Endodermal cell (in vitro differentiated cells): ENCODE measurements around the gene MYL4. TPM values are rescaled to one million over a fixed set of nuclear protein-coding genes. Genes with fewer than 3 reads are reported as not detected.

Experiments
- DNase-seq: peaks from one replicate; pipeline ENCODE4 v3.0.0-alpha.2; 2017
- H3K27ac ChIP-seq: 2 replicates; pipeline ENCODE4 v1.5.1; 2013; ENCODE audit warnings: mild to moderate bottlenecking, low read depth, low read length, moderate library complexity
- H3K27me3 ChIP-seq: 2 replicates; pipeline ENCODE4 v1.6.1; 2013; ENCODE audit warnings: mild to moderate bottlenecking, low read length, moderate library complexity; ENCODE audit not compliant: insufficient read depth, control insufficient read depth, poor library complexity, severe bottlenecking
- H3K36me3 ChIP-seq: 2 replicates; pipeline ENCODE4 v1.7.0; 2013; ENCODE audit warnings: mild to moderate bottlenecking, low read length, moderate library complexity; ENCODE audit not compliant: control insufficient read depth, insufficient read depth
- H3K4me1 ChIP-seq: one replicate; pipeline ENCODE4 v1.7.0; 2013; ENCODE audit warnings: low read length; ENCODE audit not compliant: control insufficient read depth, insufficient read depth
- H3K4me3 ChIP-seq: 2 replicates; pipeline ENCODE4 v1.5.1; 2013; ENCODE audit warnings: mild to moderate bottlenecking, low read length, moderate library complexity
- H3K9ac ChIP-seq: 2 replicates; pipeline ENCODE4 v1.6.1; 2013; ENCODE audit warnings: mild to moderate bottlenecking, low read length, moderate library complexity; ENCODE audit not compliant: poor library complexity, severe bottlenecking; ENCODE audit errors: extremely low read depth
- H3K9me3 ChIP-seq: 2 replicates; pipeline ENCODE4 v1.6.1; 2013; ENCODE audit warnings: mild to moderate bottlenecking, low read length, moderate library complexity; ENCODE audit not compliant: control insufficient read depth
- H3K27ac Mint-ChIP-seq: 2 replicates; pipeline ENCODE4 v1.8.0; 2020; ENCODE audit warnings: mixed read lengths
- H3K27me3 Mint-ChIP-seq: 2 replicates; pipeline ENCODE4 v1.8.0; 2021; ENCODE audit warnings: mild to moderate bottlenecking, mixed read lengths; ENCODE audit not compliant: insufficient read depth
- H3K36me3 Mint-ChIP-seq: 2 replicates; pipeline ENCODE4 v1.8.0; 2020; ENCODE audit warnings: low read depth, mixed read lengths
- H3K4me1 Mint-ChIP-seq: 2 replicates; pipeline ENCODE4 v1.8.0; 2020; ENCODE audit warnings: mixed read lengths
- H3K4me3 Mint-ChIP-seq: 2 replicates; pipeline ENCODE4 v1.8.0; 2020; ENCODE audit warnings: mild to moderate bottlenecking, moderate library complexity, mixed read lengths
- H3K9me3 Mint-ChIP-seq: 2 replicates; pipeline ENCODE4 v1.8.0; 2020; ENCODE audit warnings: mild to moderate bottlenecking, mixed read lengths
- CTCF ChIP-seq: fragments of 200-600 bp; sonication (generic); conservative IDR thresholded peaks from 2 replicates; pipeline ENCODE4 v1.5.0; 2021; ENCODE audit warnings: antibody characterized with exemption, mild to moderate bottlenecking
- WGBS, 2 experiments: methylation state at CpG; one replicate each; pipeline versions ENCODE4 v1.1.5 to v1.1.7; 2013; ENCODE audit warnings: missing lambda C conversion rate in 2 of 2, mixed read lengths in 1 of 2; ENCODE audit not compliant: insufficient coverage in 1 of 2, insufficient read length in 1 of 2; 5-methylcytosine and 5-hydroxymethylcytosine counted together
- total RNA-seq, 2 donors: library from RNA; stranded (reverse); fragmentation: NEBNext Ultra II Directional in 1 of 2; extraction: Animal tissue kit (Norgen Biotek cat#: 25700) in 1 of 2; gene quantifications; 2 replicates in 1 of 2; 3 replicates in 1 of 2; pipeline ENCODE4 v1.2.1, GENCODE V29; 2021

Gene MYL4
- total RNA-seq, 2 donors from 2014 or later, result 15.5 to 20.0 TPM

GRCh38 chr17:47262586-47262985 lies 53.4 kb downstream of the MYL4 start:
- Mint-ChIP-seq H3K27me3 (peaks cover 15% of the 10 kb centered on the region), H3K9me3 (no peaks in the 10 kb centered on the region), H3K36me3 (no peaks in the 10 kb centered on the region), H3K4me3 (no peak overlapping the region), H3K4me1 (peaks cover 1% of the 10 kb centered on the region), H3K27ac (no peak overlapping the region)
- no peaks in the 10 kb centered on the region for H3K27me3 ChIP-seq
- no peak overlapping the region for H3K27ac ChIP-seq
- no peak for TF ChIP-seq CTCF
- H3K9ac ChIP-seq, result no peak overlapping the region
- H3K9me3 ChIP-seq, result no peaks in the 10 kb centered on the region
- H3K36me3 ChIP-seq, result no peaks in the 10 kb centered on the region
- 93 to 98% methylated on average over 5 to 7 of the region's 7 CpGs for WGBS, 2 experiments
- no peak overlapping the region for H3K4me3 ChIP-seq
- DNase-seq, result no peak
- H3K4me1 ChIP-seq, result no peaks in the 10 kb centered on the region

- no peaks in the 10 kb centered on the region for H3K36me3 Mint-ChIP-seq
- WGBS, 2 experiments, result 92% methylated on average over 2 of the region's 2 CpGs; no CpG with 5 or more reads in 1 of the 2 experiments
These were observed 55.0 kb downstream of the MYL4 start for GRCh38 chr17:47264166-47264565.

GRCh38 chr17:47265983-47266541 lies 56.9 kb downstream of the MYL4 start:
- H3K4me1 ChIP-seq, result no peaks in the 10 kb centered on the region
- TF ChIP-seq CTCF, result no peak
- peaks cover 20% of the 10 kb centered on the region for H3K9me3 Mint-ChIP-seq
- H3K36me3 Mint-ChIP-seq, result peaks cover 2% of the 10 kb centered on the region
- no peak overlapping the region for H3K4me3 ChIP-seq
- WGBS, 2 experiments, result 91 to 100% methylated on average over 1 to 2 of the region's 2 CpGs
- H3K27me3 Mint-ChIP-seq, result peaks cover 2% of the 10 kb centered on the region
- H3K36me3 ChIP-seq, result no peaks in the 10 kb centered on the region
- H3K27me3 ChIP-seq, result no peaks in the 10 kb centered on the region
- H3K27ac Mint-ChIP-seq, result no peak overlapping the region
- no peak overlapping the region for H3K27ac ChIP-seq
- H3K4me3 Mint-ChIP-seq, result no peak overlapping the region
- H3K4me1 Mint-ChIP-seq, result no peaks in the 10 kb centered on the region
- no peak overlapping the region for H3K9ac ChIP-seq
- H3K9me3 ChIP-seq, result peaks cover 11% of the 10 kb centered on the region
- no peak for DNase-seq

More at GRCh38 chr17:47264166-47264565, 55.0 kb downstream of the MYL4 start:
- Mint-ChIP-seq H3K4me3 (no peak overlapping the region), H3K9me3 (peaks cover 16% of the 10 kb centered on the region), H3K27me3 (peaks cover 2% of the 10 kb centered on the region), H3K4me1 (no peaks in the 10 kb centered on the region), H3K27ac (no peak overlapping the region)
- no peak for DNase-seq
- no peaks in the 10 kb centered on the region for H3K4me1 ChIP-seq
- H3K9ac ChIP-seq, result no peak overlapping the region
- H3K36me3 ChIP-seq, result no peaks in the 10 kb centered on the region
- H3K4me3 ChIP-seq, result no peak overlapping the region
- TF ChIP-seq CTCF, result no peak
- H3K27ac ChIP-seq, result no peak overlapping the region
- peaks cover 9% of the 10 kb centered on the region for H3K9me3 ChIP-seq
- no peaks in the 10 kb centered on the region for H3K27me3 ChIP-seq
